IPS-20b (cell line): ENCODE measurements around the gene AGXT.

ENCODE experiments used
- H3K27ac ChIP-seq: one replicate; pipeline ENCODE4 v1.5.1; 2013; ENCODE audit warnings: low read length
- H3K27me3 ChIP-seq: 2 replicates; pipeline ENCODE4 v1.6.1; 2013; ENCODE audit warnings: mild to moderate bottlenecking, low read length, inconsistent platforms; ENCODE audit not compliant: insufficient read depth
- H3K36me3 ChIP-seq: 2 replicates; pipeline ENCODE4 v1.6.1; 2013; ENCODE audit warnings: low read depth, mild to moderate bottlenecking, inconsistent platforms, low read length, moderate library complexity; ENCODE audit not compliant: insufficient read depth
- H3K4me1 ChIP-seq: 2 replicates; pipeline ENCODE4 v1.6.1; 2013; ENCODE audit warnings: mild to moderate bottlenecking, control low read depth, inconsistent platforms, low read length, moderate library complexity; ENCODE audit not compliant: insufficient read depth
- H3K4me3 ChIP-seq: 2 replicates; pipeline ENCODE4 v1.5.1; 2013; ENCODE audit warnings: mild to moderate bottlenecking, low read length, inconsistent platforms
- H3K9ac ChIP-seq: 2 replicates; pipeline ENCODE4 v1.6.1; 2013; ENCODE audit warnings: low read depth, mild to moderate bottlenecking, inconsistent platforms, low read length, moderate library complexity
- H3K9me3 ChIP-seq: 2 replicates; pipeline ENCODE4 v1.6.1; 2013; ENCODE audit warnings: mild to moderate bottlenecking, low read depth, low read length, inconsistent platforms; ENCODE audit not compliant: insufficient read depth

The AGXT gene

GRCh38 chr2:240858321-240858720 is 10.3 kb upstream of the AGXT start:
- no peaks in the 10 kb centered on the region for H3K27me3 ChIP-seq
- H3K27ac ChIP-seq, result no peak overlapping the region
- H3K4me1 ChIP-seq, result no peaks in the 10 kb centered on the region
- H3K9me3 ChIP-seq, result no peaks in the 10 kb centered on the region
- no peaks in the 10 kb centered on the region for H3K36me3 ChIP-seq
- no peak overlapping the region for H3K4me3 ChIP-seq
- no peak overlapping the region for H3K9ac ChIP-seq

- Histone ChIP-seq H3K27me3 (no peaks in the 10 kb centered on the region), H3K4me1 (no peaks in the 10 kb centered on the region), H3K9me3 (no peaks in the 10 kb centered on the region), H3K9ac (no peak overlapping the region), H3K4me3 (no peak overlapping the region), H3K36me3 (no peaks in the 10 kb centered on the region), H3K27ac (no peak overlapping the region)
Measured at GRCh38 chr2:240858871-240859270, 9.8 kb upstream of the AGXT start.

- H3K36me3 ChIP-seq, result no peaks in the 10 kb centered on the region
- H3K27ac ChIP-seq, result no peak overlapping the region
- no peaks in the 10 kb centered on the region for H3K27me3 ChIP-seq
- no peak overlapping the region for H3K4me3 ChIP-seq
- H3K4me1 ChIP-seq, result no peaks in the 10 kb centered on the region
- H3K9me3 ChIP-seq, result no peaks in the 10 kb centered on the region
- no peak overlapping the region for H3K9ac ChIP-seq
Measured at GRCh38 chr2:240861547-240861946, 7.1 kb upstream of the AGXT start.

GRCh38 chr2:240864475-240864874 is 4.1 kb upstream of the AGXT start:
- Histone ChIP-seq H3K36me3 (no peaks in the 10 kb centered on the region), H3K4me3 (no peak overlapping the region), H3K9ac (no peak overlapping the region), H3K9me3 (no peaks in the 10 kb centered on the region), H3K4me1 (no peaks in the 10 kb centered on the region), H3K27ac (no peak overlapping the region), H3K27me3 (no peaks in the 10 kb centered on the region)

GRCh38 chr2:240865391-240865790 is 3.2 kb upstream of the AGXT start:
- H3K27ac ChIP-seq, result no peak overlapping the region

GRCh38 chr2:240869109-240869955 is 708 bp downstream of the AGXT start:
- Histone ChIP-seq H3K27ac (no peak overlapping the region), H3K27me3 (no peaks in the 10 kb centered on the region), H3K9ac (no peak overlapping the region), H3K36me3 (no peaks in the 10 kb centered on the region), H3K4me3 (no peak overlapping the region), H3K4me1 (no peaks in the 10 kb centered on the region), H3K9me3 (no peaks in the 10 kb centered on the region)

More at GRCh38 chr2:240865391-240865790, 3.2 kb upstream of the AGXT start:
- no peaks in the 10 kb centered on the region for H3K4me1 ChIP-seq
- H3K27me3 ChIP-seq, result no peaks in the 10 kb centered on the region
- H3K4me3 ChIP-seq, result no peak overlapping the region
- H3K36me3 ChIP-seq, result no peaks in the 10 kb centered on the region
- no peak overlapping the region for H3K9ac ChIP-seq
- no peaks in the 10 kb centered on the region for H3K9me3 ChIP-seq

GRCh38 chr2:240869956-240870875 is 1.6 kb downstream of the AGXT start:
- Histone ChIP-seq H3K4me1 (no peaks in the 10 kb centered on the region), H3K9ac (no peak overlapping the region), H3K9me3 (no peaks in the 10 kb centered on the region), H3K27me3 (no peaks in the 10 kb centered on the region), H3K4me3 (no peak overlapping the region), H3K36me3 (no peaks in the 10 kb centered on the region), H3K27ac (no peak overlapping the region)

GRCh38 chr2:240871071-240871958 is 2.7 kb downstream of the AGXT start:
- Histone ChIP-seq H3K36me3 (no peaks in the 10 kb centered on the region), H3K4me1 (no peaks in the 10 kb centered on the region), H3K27ac (no peak overlapping the region), H3K9me3 (no peaks in the 10 kb centered on the region), H3K9ac (no peak overlapping the region), H3K27me3 (no peaks in the 10 kb centered on the region), H3K4me3 (no peak overlapping the region)

GRCh38 chr2:240872317-240873097 is 3.9 kb downstream of the AGXT start:
- Histone ChIP-seq H3K27me3 (no peaks in the 10 kb centered on the region), H3K9me3 (no peaks in the 10 kb centered on the region), H3K4me3 (no peak overlapping the region), H3K27ac (no peak overlapping the region), H3K4me1 (no peaks in the 10 kb centered on the region), H3K36me3 (no peaks in the 10 kb centered on the region), H3K9ac (no peak overlapping the region)

GRCh38 chr2:240873098-240873788 is 4.6 kb downstream of the AGXT start:
- no peaks in the 10 kb centered on the region for H3K36me3 ChIP-seq
- H3K9me3 ChIP-seq, result no peaks in the 10 kb centered on the region
- no peak overlapping the region for H3K27ac ChIP-seq
- H3K27me3 ChIP-seq, result no peaks in the 10 kb centered on the region
- no peak overlapping the region for H3K9ac ChIP-seq
- H3K4me1 ChIP-seq, result no peaks in the 10 kb centered on the region
- H3K4me3 ChIP-seq, result no peak overlapping the region
